ENCODE data around the gene L1CAM.
"Not testable (repeated sequence)": the region's sequence is repeated elsewhere in the genome, so short reads cannot be mapped to it uniquely, and the experiment has no call there.

The L1CAM gene

DNA sequence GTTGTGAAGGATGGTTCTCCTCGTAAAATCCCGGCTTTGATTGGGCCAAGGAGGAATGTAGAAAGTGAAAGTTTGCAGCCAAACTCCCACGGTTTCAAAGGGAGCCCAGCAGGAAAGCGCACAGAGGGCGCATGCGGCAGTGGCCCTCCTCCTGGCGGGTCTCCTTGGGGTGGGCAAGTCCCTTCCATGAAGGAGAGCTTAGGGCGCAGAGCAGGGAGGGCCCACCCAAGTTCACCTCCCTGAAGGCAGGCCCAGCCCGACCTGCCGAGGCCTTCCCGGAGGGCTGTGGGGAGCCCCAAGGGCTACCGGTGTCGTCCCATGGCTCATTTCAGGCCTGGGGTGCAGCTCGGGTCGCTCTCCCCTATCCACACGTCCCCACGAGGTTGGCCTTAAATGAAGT is 57.7 kb downstream of the L1CAM start:
- DNase-seq (ENCODE audit: low read depth): no peak

DNA sequence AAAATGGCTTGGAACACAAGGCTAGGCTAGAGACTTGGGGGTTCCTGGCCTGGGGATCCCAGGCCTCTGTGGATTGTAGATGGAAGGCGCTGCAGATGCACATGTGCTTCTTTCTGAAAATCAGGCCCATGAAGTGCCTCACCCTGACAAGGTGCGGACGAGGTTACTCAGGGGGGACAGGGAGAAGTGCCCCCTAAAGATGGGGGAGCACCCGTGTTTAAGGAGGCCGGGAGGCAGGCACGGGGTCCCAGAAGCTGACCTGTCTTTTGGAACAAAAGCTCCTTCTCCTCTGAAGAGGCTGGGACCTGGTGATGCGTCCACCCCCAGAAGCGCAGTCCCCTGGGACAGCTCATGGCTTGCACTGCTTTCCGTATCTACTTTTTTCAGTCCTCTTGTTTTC is 58.1 kb downstream of the L1CAM start:
- DNase-seq (ENCODE audit: low read depth): no peak

DNA sequence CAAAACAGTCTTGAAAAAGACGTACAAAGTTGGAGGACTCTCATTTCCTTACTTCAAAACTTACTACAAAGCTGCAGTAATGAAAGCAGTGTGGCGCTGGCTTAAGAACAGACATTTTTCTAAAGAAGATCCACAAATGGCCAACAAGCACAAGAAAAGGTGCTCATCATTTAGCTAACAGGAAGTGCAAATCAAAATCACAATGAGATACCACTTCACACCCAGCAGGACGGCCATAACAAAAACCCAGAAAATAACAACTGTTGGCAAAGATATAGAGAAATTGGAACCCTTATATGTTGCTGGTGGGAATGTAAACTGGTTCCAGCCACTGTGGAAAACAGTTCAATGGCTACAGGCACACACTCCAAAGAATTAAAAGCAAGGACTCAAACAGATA is 59.0 kb downstream of the L1CAM start:
- DNase-seq (ENCODE audit: low read depth): no peak

DNA sequence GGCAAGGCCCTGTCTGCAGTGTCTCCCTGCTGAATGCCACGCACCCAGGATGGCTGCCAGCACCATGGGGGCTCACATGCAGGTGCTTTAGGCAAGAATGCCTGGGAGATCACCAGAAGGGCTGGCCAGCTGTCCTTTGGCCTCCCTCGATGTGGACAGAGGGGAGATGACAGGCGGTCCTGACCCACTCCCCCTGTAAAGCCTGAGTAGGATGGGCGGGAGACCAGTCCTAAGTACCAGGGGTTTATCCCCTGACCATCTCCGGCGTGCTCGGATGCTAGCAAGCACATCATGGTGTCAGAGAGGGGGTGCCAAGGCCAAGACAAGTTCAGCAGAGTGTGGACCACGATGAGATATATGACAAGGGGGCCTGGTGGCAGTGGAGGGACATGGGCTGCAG is 60.9 kb downstream of the L1CAM start:
- DNase-seq (ENCODE audit: low read depth): no peak

DNA sequence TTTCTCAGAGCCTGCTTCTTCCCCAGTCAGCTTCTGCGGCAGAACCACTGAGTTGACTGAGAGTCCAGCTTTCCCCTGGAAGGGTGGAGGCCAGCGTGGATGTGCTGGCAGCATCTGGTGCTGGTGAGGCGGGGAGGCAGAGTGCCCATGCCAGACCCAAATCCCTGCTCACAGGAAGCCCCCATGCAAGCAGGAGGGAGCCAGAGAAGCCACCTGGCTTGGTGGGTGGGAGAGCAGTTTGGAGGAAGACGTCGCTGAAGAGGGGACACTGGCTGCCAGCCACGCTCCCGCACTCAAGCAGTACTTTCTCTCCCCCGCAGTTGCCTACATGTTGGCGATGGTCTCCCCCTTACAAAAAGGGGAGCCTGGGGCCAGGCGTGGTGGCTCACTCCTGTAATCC is 61.6 kb downstream of the L1CAM start:
- no peak for DNase-seq (ENCODE audit: low read depth)

DNA sequence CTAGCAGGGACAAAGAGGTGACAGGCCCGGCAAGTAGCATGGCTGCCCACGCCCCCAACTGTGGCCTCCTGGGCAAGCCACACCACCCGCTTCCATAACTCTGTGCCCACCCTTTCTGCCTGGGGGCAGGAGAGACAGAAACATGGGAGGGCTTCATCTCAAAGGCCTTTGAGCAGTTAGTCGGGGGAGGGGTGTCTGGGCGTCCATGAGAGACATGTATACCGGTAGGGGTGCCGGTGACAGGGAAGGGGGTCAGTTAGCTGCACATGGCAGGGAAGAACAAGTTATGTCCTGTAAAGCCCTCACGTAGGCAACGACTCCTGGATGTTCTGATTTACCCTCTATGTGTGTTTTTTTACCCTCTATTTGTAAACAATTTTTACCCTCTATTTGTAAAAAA is 64.9 kb downstream of the L1CAM start:
- no peak for DNase-seq (ENCODE audit: low read depth)

DNA sequence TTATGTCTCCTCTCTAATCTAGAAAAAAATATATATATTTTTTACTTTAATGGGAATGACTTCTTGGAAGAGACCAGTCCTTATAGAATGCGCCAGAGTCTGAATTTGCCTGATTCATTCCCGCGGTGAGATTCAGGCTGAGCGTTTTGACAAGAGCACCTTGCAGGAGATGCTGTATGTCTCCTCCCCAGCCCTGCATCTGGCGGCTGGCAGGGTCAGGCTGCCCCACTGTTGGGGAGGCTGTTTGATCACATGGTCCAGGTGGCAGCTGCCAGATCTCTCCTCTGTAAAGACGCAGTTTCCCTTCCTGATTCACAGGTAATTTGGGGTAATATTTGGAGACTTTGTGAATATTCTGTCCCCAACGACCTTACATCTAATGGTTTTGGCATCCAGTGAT is 65.4 kb downstream of the L1CAM start:
- DNase-seq (ENCODE audit: low read depth): no peak

DNA sequence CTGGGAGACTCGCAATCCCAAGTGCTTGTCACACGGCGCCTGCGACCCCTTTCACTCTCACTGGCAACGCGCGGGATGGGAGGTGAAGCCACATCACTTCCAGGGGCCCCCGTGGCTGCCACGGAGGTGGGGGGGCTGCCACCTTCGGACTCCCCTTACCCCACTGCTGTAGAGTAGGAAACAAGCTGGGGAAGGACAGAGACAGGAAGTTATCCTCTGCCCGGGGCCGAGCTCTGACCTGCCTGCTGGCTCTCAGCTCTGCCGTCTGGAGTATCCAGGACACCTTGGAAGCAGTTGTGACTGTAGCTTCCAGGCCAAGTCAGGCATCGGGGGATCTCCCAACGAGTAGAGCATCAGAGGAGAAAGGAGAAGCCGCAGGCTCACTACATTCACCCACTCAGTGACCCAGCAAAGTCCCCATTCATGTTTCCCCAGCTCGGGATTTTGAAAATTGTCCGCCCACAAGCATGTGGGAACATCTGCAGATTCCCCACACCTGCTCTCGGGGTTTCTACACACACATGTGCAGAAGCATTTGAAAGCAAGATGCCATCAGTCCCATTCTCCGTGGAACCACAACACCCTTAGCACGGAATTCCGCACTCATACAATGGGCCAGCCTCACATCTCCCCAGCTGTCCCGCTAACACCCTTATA is 66.5 kb downstream of the L1CAM start:
- no peak for DNase-seq (ENCODE audit: low read depth)

DNA sequence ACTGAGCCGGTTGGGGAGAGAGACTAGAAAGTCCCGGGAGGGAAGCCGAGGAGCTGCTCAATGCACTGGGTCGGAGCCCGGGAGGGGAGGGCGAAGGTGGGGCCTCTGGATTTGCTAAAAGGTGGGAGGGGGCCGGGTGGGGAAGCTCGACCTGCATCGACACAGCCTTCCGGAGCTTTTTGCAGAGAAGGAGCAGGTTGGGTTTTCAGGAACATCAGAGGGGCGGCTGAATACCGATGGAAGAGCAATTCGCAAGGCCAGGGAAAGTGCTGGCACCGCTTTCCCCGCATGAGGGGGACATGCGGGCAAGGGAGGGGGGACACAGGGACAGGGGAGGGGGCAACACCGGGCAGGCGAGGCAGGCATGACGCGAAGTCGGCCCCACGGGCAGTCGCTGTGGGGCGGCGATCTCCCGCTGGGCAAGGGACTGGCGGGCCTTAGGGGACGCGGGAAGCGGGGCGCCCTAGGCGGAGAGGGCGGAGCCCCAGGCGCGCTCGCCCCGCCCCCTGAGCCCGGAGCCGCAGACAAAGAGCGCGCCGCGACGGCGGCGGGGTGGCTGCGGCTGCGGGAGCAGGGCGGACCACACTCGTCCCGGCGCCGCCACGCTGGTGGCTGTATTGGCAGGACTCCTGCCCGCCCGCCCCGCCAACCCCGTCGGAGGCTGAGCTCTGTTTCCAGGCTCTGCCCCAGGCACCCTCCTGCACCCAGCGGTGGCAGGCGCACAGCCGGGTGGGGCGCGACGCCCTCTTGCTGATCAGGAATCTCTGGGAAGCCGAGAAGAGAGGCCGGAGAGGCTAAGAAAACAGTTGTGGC is 67.2 kb downstream of the L1CAM start:
- peak; percentile 47 for DNase-seq (ENCODE audit: low read depth)

DNA sequence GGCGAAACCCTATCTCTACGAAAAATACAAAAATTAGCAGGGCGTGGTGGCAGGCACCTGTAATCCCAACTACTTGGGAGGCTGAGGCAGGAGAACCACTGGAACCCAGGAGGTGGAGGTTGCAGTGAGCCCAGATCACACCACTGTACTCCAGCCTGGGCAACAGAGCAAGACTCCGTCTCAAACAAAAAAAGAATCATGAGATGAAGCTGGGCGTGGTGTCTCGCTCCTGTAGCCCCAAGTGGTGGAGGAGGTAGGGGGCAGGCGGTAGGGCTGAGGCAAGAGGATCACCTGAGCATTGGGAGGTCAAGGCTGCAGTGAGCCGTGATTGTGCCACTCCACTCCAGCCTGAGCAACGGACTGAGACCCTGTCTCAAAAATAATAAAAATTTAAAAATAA is 67.9 kb downstream of the L1CAM start:
- DNase-seq (ENCODE audit: low read depth): not testable (repeated sequence)

DNA sequence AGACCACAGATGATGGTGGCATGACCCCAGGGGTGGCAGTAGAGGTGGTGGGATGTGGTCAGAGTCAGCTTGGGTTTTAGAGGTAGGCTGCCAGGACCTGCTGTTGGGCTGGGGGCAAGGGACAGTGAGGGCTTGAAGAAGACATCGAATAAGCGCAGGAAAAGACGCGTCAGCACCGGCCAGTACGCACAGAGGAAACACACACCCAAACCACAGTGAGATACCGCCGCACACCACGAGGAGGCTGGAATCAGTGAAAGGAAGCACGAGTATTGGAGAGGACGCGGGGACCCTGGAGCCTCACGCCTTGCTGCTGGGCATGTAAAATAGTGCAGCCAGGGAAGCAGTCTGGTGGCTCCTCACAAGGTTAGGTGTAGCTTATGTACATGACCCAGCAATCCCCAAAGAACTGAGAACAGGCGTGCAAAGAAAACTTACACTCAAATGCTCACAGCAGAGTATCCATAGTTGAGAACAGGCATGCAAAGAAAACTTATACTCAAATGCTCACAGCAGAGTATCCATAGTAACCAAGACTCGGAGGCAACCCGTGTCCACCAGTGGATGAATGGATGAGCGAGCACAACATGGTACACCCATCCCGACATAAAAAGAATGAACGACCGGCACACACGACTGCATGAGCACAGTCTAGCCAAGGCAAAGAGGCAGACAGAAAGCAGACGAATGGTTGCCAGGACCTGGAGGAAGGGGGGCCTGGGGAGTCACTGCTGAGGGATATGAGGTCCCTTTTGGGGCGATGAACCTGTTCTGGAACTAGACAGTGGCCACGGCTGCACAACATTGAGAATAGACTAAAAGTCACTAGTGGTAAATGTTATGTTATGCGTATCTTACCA is 68.9 kb downstream of the L1CAM start:
- DNase-seq (ENCODE audit: low read depth): peak; percentile 15

DNA sequence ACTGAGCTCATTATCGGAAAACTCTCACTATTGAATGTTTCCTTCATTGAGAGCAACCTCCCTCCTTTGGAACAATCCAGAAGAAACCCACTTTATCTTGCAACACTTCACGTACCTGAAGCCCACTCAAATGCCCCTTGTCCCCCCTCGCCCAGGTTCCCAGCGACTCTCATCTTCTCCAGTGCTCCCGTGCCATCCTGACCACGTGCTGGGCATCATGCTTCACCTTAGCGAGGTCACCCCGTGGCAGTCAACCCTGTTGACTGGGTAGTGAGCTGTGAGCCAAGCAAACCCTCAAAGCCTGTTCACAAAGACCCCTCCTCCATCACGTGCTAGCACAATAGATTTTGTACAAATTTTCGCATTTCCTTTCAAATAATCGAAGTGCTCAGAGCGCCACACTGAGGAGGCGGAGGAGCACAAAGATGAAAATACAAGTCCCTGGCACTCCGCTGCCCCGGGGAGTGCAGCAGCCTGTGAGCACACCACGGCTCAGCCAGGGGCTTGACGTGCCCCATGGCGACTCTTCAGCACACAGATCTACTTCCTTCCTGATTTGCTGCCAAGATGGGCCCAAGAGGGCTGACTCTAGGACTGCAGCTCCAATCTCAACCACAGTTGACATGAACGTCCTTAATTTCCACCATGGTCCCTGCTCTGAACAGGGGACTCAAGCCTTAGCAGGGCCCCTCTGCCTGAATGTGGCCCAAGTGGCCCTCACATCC is 71.2 kb downstream of the L1CAM start:
- no peak for DNase-seq (ENCODE audit: low read depth)

DNA sequence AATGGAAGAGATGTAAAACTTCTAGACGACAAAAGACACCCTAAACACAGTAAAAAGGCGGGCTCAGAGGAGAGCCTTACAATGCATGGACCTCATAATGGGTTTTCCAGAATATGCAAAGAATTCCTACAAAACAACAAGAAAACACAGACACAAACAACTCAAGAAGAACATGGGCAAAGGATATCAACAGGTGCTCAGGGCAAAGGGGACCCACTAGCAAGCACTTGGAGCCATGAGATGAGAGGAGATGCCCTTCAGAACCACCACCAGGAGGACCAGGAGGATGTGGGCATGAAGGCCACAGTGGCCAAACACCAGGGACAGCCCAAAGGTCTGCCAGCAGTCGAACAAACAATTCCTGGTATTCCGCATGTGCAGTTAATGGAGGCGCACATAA is 72.8 kb downstream of the L1CAM start:
- no peak for DNase-seq (ENCODE audit: low read depth)

DNA sequence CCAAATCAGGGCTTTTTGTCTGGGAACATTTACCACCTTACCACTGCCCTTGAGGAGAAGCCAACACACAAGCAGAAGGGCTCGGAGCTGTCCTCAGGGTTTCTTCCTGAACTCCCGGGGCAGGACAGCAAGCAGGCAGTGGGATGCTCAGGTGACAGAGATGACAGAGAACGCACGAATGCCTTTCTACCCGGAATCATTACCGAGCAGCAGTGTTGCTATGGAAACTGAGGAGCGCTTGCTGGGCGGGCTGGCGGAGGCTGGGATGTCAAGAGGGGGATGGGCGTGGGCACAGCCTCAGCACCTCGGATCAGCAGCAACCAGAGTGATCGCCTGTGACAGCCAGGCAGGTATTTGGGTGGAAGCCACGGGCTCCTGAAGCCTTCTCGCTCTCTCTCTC is 73.8 kb downstream of the L1CAM start:
- no peak for DNase-seq (ENCODE audit: low read depth)

Measured in activated T-cell treated with anti-CD3 and anti-CD28 coated beads for 48 hours (primary cell).